ENCODE data around the gene CROCC2.

DNA sequence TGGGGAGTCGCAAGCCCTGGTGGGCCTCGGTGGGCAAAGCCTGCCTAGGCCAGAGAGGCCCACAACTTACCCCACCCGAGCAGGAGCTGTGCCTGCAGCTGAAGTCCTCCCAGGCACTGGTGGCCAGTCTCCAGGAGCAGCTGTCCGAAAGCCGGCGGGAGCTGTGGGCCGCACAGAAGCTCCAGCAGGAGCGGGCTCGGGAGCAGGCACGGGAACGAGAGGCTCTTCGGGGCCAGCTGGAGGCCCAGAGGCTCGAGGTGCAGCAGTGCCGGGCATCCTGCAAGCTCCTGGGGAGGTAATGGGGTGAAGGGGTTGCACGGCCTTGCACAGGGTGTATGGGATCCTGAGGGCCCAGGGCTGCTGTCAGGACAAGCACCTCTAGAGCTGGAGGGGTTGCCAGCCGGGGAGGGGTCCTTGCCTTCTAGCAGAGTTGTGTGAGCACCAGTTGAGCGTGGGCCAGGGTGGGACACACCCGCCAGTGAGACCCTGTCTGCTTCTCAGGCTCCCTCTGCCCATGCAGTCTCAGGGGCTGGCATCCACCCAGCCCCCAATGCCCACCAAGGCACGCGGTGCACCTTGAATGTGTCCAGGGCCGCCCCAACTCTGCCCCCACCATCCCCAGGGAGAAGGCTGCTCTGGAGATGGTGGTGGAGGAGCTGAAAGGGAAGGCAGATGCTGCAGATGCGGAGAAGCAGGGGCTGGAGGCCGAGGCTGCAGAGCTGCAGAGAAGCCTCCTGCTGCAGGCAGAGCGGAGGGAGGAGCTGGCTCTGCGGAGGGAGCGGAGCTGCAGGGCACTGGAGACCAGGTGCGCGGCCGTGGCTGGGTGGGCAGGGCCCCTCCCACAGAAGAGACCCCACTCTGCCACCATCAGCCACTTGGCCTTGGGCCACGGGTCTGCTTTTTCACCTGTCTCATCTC lies 27.2 kb downstream of the CROCC2 start:
- TF ChIP-seq POLR2AphosphoS5 (IDR thresholded peaks at IDR 0.05) (no peak), CTCF (IDR thresholded peaks at IDR 0.05) (no peak)
